Activated B cell treated with CpG ODN at 0.5 μM for 24 hours (primary cell): ENCODE measurements around the gene CD3E. TPM values are rescaled to one million over a fixed set of nuclear protein-coding genes. Genes with fewer than 3 reads are reported as not detected.

ENCODE experiments used
- ATAC-seq: fragments of 200-7000 bp; cut with Tn5 transposase; one replicate; pipeline ENCODE4 v1.10.0; 2021; ENCODE audit warnings: low read depth, mild to moderate bottlenecking, moderate library complexity
- CTCF ChIA-PET: fragments of 350-600 bp; sonication (Branson Sonifier 250); formaldehyde crosslinking; loops from one replicate; lab custom pipeline; 2021; ENCODE audit warnings: antibody characterized with exemption; lab: Charles Lee
- POLR2A ChIA-PET: fragments of 350-600 bp; sonication (Branson Sonifier 250); formaldehyde crosslinking; loops from one replicate; lab custom pipeline; 2021; ENCODE audit warnings: antibody characterized with exemption; lab: Charles Lee
- DNase-seq: peaks from one replicate; pipeline ENCODE4 v3.0.0; 2022
- H3K27ac Mint-ChIP-seq: one replicate; pipeline ENCODE4 v1.8.0; 2020; ENCODE audit warnings: mixed read lengths
- H3K27me3 Mint-ChIP-seq: one replicate; pipeline ENCODE4 v1.8.0; 2021; ENCODE audit warnings: mixed read lengths
- H3K36me3 Mint-ChIP-seq: one replicate; pipeline ENCODE4 v1.8.0; 2021; ENCODE audit warnings: low read depth, mixed read lengths
- H3K4me1 Mint-ChIP-seq: one replicate; pipeline ENCODE4 v1.8.0; 2021; ENCODE audit warnings: mixed read lengths
- H3K4me3 Mint-ChIP-seq: one replicate; pipeline ENCODE4 v1.8.0; 2020; ENCODE audit warnings: mild to moderate bottlenecking, mixed read lengths
- H3K9me3 Mint-ChIP-seq: one replicate; pipeline ENCODE4 v1.8.0; 2020; ENCODE audit warnings: mixed read lengths
- CTCF ChIP-seq: fragments of 200-600 bp; IDR thresholded peaks from one replicate; pipeline ENCODE4 v1.8.0; 2022; ENCODE audit warnings: antibody characterized with exemption, mild to moderate bottlenecking
- intact Hi-C: fragments of 100-400 bp; cut with micrococcal nuclease; formaldehyde crosslinking; loops from one replicate; pipeline ENCODE4 v1.15.1; 2024
- total RNA-seq: library from RNA; stranded (reverse); gene quantifications from 2 replicates; pipeline ENCODE4 v1.2.3, GENCODE V29; 2022

Gene CD3E
- total RNA-seq, 1 donor from 2014 or later = 0.95 TPM

- peak; percentile 93 for DNase-seq
- H3K9me3 Mint-ChIP-seq = no peaks in the 10 kb centered on the region
- no peak for TF ChIP-seq CTCF
- H3K36me3 Mint-ChIP-seq = peaks cover 33% of the 10 kb centered on the region
- peak within 1 kb of the TSS; percentile 98 for H3K4me3 Mint-ChIP-seq
- H3K27me3 Mint-ChIP-seq = no peaks in the 10 kb centered on the region
- ATAC-seq = peak; percentile 86
- H3K4me1 Mint-ChIP-seq = peaks cover 39% of the 10 kb centered on the region
- intact Hi-C loops = loop anchor here (1.0 to 5.0 kb wide), 7 partner anchors 42 to 568 kb away; partner anchors contain the start of genes ARCN1, ATP5MG, BCL9L and MPZL3
- H3K27ac Mint-ChIP-seq = peak within 1 kb of the TSS; percentile 94
- CTCF ChIA-PET = interaction anchor here (1.0 to 1.2 kb wide), 2 partner anchors 64 to 161 kb away, joined by 3 to 6 read pairs; no protein-coding TSS in a partner anchor
- POLR2A ChIA-PET = interaction anchor here (0.6 to 1.5 kb wide), 9 partner anchors 63 to 1261 kb away, joined by 3 to 7 read pairs (median 3); partner anchors contain the start of genes KMT2A, MPZL3 and SIK3
These were observed 54.9 kb downstream of the CD3E start, which contains the start of gene UBE4A for GRCh38 chr11:118359295-118359958. Gene UBE4A (plus strand): TSS chr11:118359600. CDS start chr11:118365081, 5,481 bp downstream.

- Mint-ChIP-seq H3K27ac (no peak overlapping the region), H3K4me1 (peaks cover 27% of the 10 kb centered on the region), H3K4me3 (no peak overlapping the region), H3K27me3 (no peaks in the 10 kb centered on the region), H3K9me3 (no peaks in the 10 kb centered on the region), H3K36me3 (peaks cover 71% of the 10 kb centered on the region)
- CTCF ChIA-PET = interaction anchor here (0.6 to 2.7 kb wide), 3 partner anchors 27 to 685 kb away, joined by 3 to 7 read pairs (median 3); no protein-coding TSS in a partner anchor
- POLR2A ChIA-PET = interaction anchor here (0.7 kb wide), 1 partner anchor 151 kb away, joined by 3 read pairs; no protein-coding TSS in a partner anchor
- TF ChIP-seq CTCF = no peak
- intact Hi-C loops = no loop called here
- DNase-seq (no peak), ATAC-seq (no peak)
These were observed 60.6 kb downstream of the CD3E start for GRCh38 chr11:118364956-118365615.

Other genes starting within 250 kb of the CD3E start
- gene TMPRSS4, start 227.7 kb upstream of the CD3E start, total RNA-seq = not detected in 2 replicates
- 1.8 and 1.9 TPM in 2 replicates for gene SMIM35, start 217.8 kb upstream of the CD3E start, total RNA-seq
- not detected in 2 replicates for gene SCN4B, start 151.9 kb upstream of the CD3E start, total RNA-seq
- gene SCN2B, start 128.1 kb upstream of the CD3E start, total RNA-seq = not detected in 2 replicates
- gene JAML, start 79.7 kb upstream of the CD3E start, total RNA-seq = 1.2 and 1.5 TPM in 2 replicates
- 2.9 and 3.7 TPM in 2 replicates for gene MPZL3, start 52.4 kb upstream of the CD3E start, total RNA-seq
- gene MPZL2, start 40.4 kb upstream of the CD3E start, total RNA-seq = 0.29 TPM in 1 of 2 replicates, not detected in the other
- gene CD3D, start 38.0 kb downstream of the CD3E start, total RNA-seq = 1.8 TPM in 1 of 2 replicates, not detected in the other
- gene CD3G, start 39.6 kb downstream of the CD3E start, total RNA-seq = 0.20 TPM in 1 of 2 replicates, not detected in the other
- gene UBE4A, start 54.9 kb downstream of the CD3E start, total RNA-seq = 28.4 and 34.2 TPM in 2 replicates
- 199 and 230 TPM in 2 replicates for gene ATP5MG, start 96.9 kb downstream of the CD3E start, total RNA-seq
- gene KMT2A, start 131.8 kb downstream of the CD3E start, total RNA-seq = 104 and 117 TPM in 2 replicates
- gene TTC36, start 222.7 kb downstream of the CD3E start, total RNA-seq = 0.32 and 0.44 TPM in 2 replicates
- gene TMEM25, start 226.5 kb downstream of the CD3E start, total RNA-seq = 9.4 and 12.5 TPM in 2 replicates